Measurements from ENCODE around the gene HOOK2. TPM values are rescaled to one million over a fixed set of nuclear protein-coding genes. Genes with fewer than 3 reads are reported as not detected.
"Not testable (repeated sequence)": the region's sequence is repeated elsewhere in the genome, so short reads cannot be mapped to it uniquely, and the experiment has no call there.

The HOOK2 gene
- total RNA-seq, 1 experiment from 2014 or later, result 96.3 TPM

- H3K79me2 ChIP-seq (ENCODE audit: insufficient read depth, low read length); RAD21 ChIA-PET (ENCODE audit: low non-redundant PET in 1 of 2, low total read pairs in 2 of 2, uncharacterized antibody in 2 of 2, unreplicated experiment in 2 of 2); H3K9me2 ChIP-seq (ENCODE audit: insufficient read depth); H3K27ac ChIP-seq (ENCODE audit: low read depth, low read length); H3K36me3 ChIP-seq (ENCODE audit: control insufficient read depth in 1 of 2, insufficient read depth in 2 of 2, low read length in 2 of 2); H4K20me1 ChIP-seq (ENCODE audit: insufficient read depth); H3K4me2 ChIP-seq (ENCODE audit: low read length); ATAC-seq; CTCF ChIA-PET; H2AFZ ChIP-seq (ENCODE audit: low read depth, low read length, poor library complexity, severe bottlenecking); POLR2A ChIA-PET; DNase-seq (ENCODE audit: low read depth, low spot score); H3K9me3 ChIP-seq (ENCODE audit: control insufficient read depth in 1 of 2, insufficient read depth in 1 of 2, low read depth in 1 of 2, low read length in 2 of 2); H3K9ac ChIP-seq (ENCODE audit: low read length); BruUV-seq (replicated peaks); intact Hi-C loops (cut with micrococcal nuclease); H3K4me3 ChIP-seq (replicated peaks in 1 of 2; ENCODE audit: low read depth in 1 of 2, low read length in 2 of 2); H3K4me1 ChIP-seq (ENCODE audit: control insufficient read depth in 1 of 2, insufficient read depth in 2 of 2, low read length in 2 of 2); H3K27me3 ChIP-seq (ENCODE audit: insufficient read depth, low read length): not testable (repeated sequence)
These were observed 42.5 kb upstream of the HOOK2 start for GRCh38 chr19:12817810-12818209.

- DNase-seq (ENCODE audit: low read depth, low spot score); H3K27me3 ChIP-seq (ENCODE audit: insufficient read depth, low read length); H2AFZ ChIP-seq (ENCODE audit: low read depth, low read length, poor library complexity, severe bottlenecking); POLR2A ChIA-PET; RAD21 ChIA-PET (ENCODE audit: low non-redundant PET in 1 of 2, low total read pairs in 2 of 2, uncharacterized antibody in 2 of 2, unreplicated experiment in 2 of 2); H3K4me1 ChIP-seq (ENCODE audit: control insufficient read depth in 1 of 2, insufficient read depth in 2 of 2, low read length in 2 of 2); H3K9me2 ChIP-seq (ENCODE audit: insufficient read depth); H3K36me3 ChIP-seq (ENCODE audit: control insufficient read depth in 1 of 2, insufficient read depth in 2 of 2, low read length in 2 of 2); CTCF ChIA-PET; H4K20me1 ChIP-seq (ENCODE audit: insufficient read depth); H3K79me2 ChIP-seq (ENCODE audit: insufficient read depth, low read length); H3K27ac ChIP-seq (ENCODE audit: low read depth, low read length); H3K9ac ChIP-seq (ENCODE audit: low read length); intact Hi-C loops (cut with micrococcal nuclease); H3K4me3 ChIP-seq (replicated peaks in 1 of 2; ENCODE audit: low read depth in 1 of 2, low read length in 2 of 2); H3K9me3 ChIP-seq (ENCODE audit: control insufficient read depth in 1 of 2, insufficient read depth in 1 of 2, low read depth in 1 of 2, low read length in 2 of 2); BruUV-seq (replicated peaks); H3K4me2 ChIP-seq (ENCODE audit: low read length); ATAC-seq: not testable (repeated sequence)
These were observed 41.8 kb upstream of the HOOK2 start for GRCh38 chr19:12817188-12817587.

GRCh38 chr19:12815088-12815487, 39.7 kb upstream of the HOOK2 start:
- no peak for ATAC-seq
- no peak overlapping the region for H2AFZ ChIP-seq (ENCODE audit: low read depth, low read length, poor library complexity, severe bottlenecking)
- H3K9ac ChIP-seq (ENCODE audit: low read length), result no peak overlapping the region
- no peak for DNase-seq (ENCODE audit: low read depth, low spot score)
- H3K9me3 ChIP-seq (ENCODE audit: control insufficient read depth in 1 of 2, insufficient read depth in 1 of 2, low read depth in 1 of 2, low read length in 2 of 2), result no peaks in the 10 kb centered on the region
- no peaks in the 10 kb centered on the region for H3K27me3 ChIP-seq (ENCODE audit: insufficient read depth, low read length)
- ChIA-PET POLR2A (interaction anchor here (0.5 kb wide), 1 partner anchor 118 kb away, joined by 3 read pairs; no protein-coding TSS in a partner anchor), CTCF (no interaction called here), RAD21 (ENCODE audit: low non-redundant PET in 1 of 2, low total read pairs in 2 of 2, uncharacterized antibody in 2 of 2, unreplicated experiment in 2 of 2) (no interaction called here)
- intact Hi-C loops (cut with micrococcal nuclease), result no loop called here
- no TSS peak for BruUV-seq (replicated peaks)
- H3K4me1 ChIP-seq (ENCODE audit: control insufficient read depth in 1 of 2, insufficient read depth in 2 of 2, low read length in 2 of 2), result no peaks in the 10 kb centered on the region
- no peak overlapping the region for H3K4me2 ChIP-seq (ENCODE audit: low read length)
- H4K20me1 ChIP-seq (ENCODE audit: insufficient read depth), result no peaks in the 10 kb centered on the region
- no peaks in the 10 kb centered on the region for H3K9me2 ChIP-seq (ENCODE audit: insufficient read depth)
- H3K79me2 ChIP-seq (ENCODE audit: insufficient read depth, low read length), result no peaks in the 10 kb centered on the region
- peaks cover 2% of the 10 kb centered on the region in 2 experiments; a peak in 3 of 4 replicates for H3K36me3 ChIP-seq (ENCODE audit: control insufficient read depth in 1 of 2, insufficient read depth in 2 of 2, low read length in 2 of 2)
- H3K27ac ChIP-seq (ENCODE audit: low read depth, low read length), result no peak overlapping the region
- no peak overlapping the region for H3K4me3 ChIP-seq (replicated peaks in 1 of 2; ENCODE audit: low read depth in 1 of 2, low read length in 2 of 2)
- TF ChIP-seq POLR2AphosphoS5 (IDR thresholded peaks at IDR 0.05; ENCODE audit: low read depth, low read length) (no peak), FOSL1 (IDR thresholded peaks at IDR 0.05; ENCODE audit: low read depth) (no peak), YY1 (IDR thresholded peaks at IDR 0.05; ENCODE audit: extremely low read depth, insufficient replicate concordance, low read depth, low read length) (no peak), CEBPB (IDR thresholded peaks at IDR 0.05; ENCODE audit: low read depth) (no peak), EGR1 (IDR thresholded peaks at IDR 0.05; ENCODE audit: low read depth) (no peak), SRF (IDR thresholded peaks at IDR 0.05; ENCODE audit: low read depth) (no peak), TCF7L2 (IDR thresholded peaks at IDR 0.05; ENCODE audit: borderline replicate concordance, extremely low read depth, insufficient read depth, insufficient read length) (no peak), EZH2 (IDR thresholded peaks at IDR 0.05) (no peak), SP1 (IDR thresholded peaks at IDR 0.05; ENCODE audit: low read depth) (no peak), ELF1 (IDR thresholded peaks at IDR 0.05; ENCODE audit: borderline replicate concordance, low read depth) (no peak), CTCF (IDR thresholded peaks at IDR 0.05 in 2 of 3, conservative IDR thresholded peaks at IDR 0.05 in 1 of 3; ENCODE audit: borderline replicate concordance in 1 of 3, insufficient read depth in 1 of 3, low read depth in 2 of 3, low read length in 2 of 3) (no peak), ATF3 (IDR thresholded peaks at IDR 0.05) (no peak)

Measured in HCT116 (cell line).